GM12801 (cell line): ENCODE data around the gene MAGEC2.

Experiments used
- CTCF ChIP-seq: IDR thresholded peaks from one replicate; pipeline ENCODE4 v1.5.1; 2011; ENCODE audit warnings: control low read depth; ENCODE audit not compliant: insufficient read length; ENCODE audit errors: extremely low read depth

The MAGEC2 gene

GRCh38 chrX:142204522-142205433 lies at the start of gene MAGEC2:
Gene MAGEC2 (minus strand): TSS chrX:142205290. CDS start chrX:142203987, 1,303 bp downstream.
- no peak for TF ChIP-seq CTCF

GRCh38 chrX:142251680-142252079 lies 46.6 kb upstream of the MAGEC2 start:
- no peak for TF ChIP-seq CTCF

GRCh38 chrX:142251202-142251601 lies 46.1 kb upstream of the MAGEC2 start:
- no peak for TF ChIP-seq CTCF

- TF ChIP-seq CTCF: no peak
Measured at GRCh38 chrX:142250502-142250901, 45.4 kb upstream of the MAGEC2 start.

DNA sequence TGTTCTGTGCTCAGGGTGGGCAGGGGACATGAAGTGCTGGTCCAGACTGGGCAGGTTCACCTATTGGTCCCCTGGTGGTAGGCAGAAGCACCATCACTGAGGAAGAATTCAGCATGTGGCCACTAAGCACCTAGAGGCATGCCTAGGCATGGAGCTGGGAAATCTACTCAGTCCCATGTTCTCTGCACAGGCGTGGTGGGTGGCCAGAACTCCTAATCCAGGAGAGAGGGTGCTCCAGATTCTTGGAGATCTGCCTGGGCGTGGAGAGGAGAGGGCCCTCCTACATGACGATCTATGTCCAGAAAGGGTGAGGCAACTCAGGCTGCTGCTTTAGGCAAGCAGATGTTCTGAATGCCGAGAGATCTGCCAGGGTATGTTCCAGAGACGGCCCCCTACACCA lies 44.6 kb upstream of the MAGEC2 start:
- no peak for TF ChIP-seq CTCF

DNA sequence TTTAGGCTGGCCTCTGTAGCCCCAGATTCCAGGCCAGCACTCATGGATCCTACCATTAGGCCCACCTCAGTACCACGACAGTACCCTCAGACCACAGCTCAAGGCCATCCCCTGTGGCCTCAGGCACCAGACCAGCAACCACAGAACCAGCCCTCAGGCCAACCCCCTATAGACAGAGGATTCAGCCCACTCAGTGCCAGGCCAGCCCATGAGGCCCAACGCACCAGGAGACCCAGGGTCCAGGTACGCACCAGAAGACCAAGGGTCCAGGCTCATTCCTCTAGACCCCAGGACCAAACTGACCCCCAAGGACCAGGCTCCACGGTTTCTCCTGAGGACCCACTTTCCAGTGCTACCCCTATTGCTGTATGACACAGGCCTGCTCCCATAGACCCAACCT lies 39.5 kb upstream of the MAGEC2 start:
- no peak for TF ChIP-seq CTCF

- TF ChIP-seq CTCF: no peak
Measured at GRCh38 chrX:142238536-142238935, 33.4 kb upstream of the MAGEC2 start.
